LoVo (cell line): Measurements from ENCODE around the gene PLA2G2D.
A peak's percentile ranks its signal among the peaks of the same experiment; 100 is the strongest.

Source experiments
- DNase-seq: peaks from one replicate; pipeline ENCODE4 v3.0.0-alpha.2; 2016; ENCODE audit warnings: low spot score

Gene PLA2G2D, protein sequence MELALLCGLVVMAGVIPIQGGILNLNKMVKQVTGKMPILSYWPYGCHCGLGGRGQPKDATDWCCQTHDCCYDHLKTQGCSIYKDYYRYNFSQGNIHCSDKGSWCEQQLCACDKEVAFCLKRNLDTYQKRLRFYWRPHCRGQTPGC

DNA sequence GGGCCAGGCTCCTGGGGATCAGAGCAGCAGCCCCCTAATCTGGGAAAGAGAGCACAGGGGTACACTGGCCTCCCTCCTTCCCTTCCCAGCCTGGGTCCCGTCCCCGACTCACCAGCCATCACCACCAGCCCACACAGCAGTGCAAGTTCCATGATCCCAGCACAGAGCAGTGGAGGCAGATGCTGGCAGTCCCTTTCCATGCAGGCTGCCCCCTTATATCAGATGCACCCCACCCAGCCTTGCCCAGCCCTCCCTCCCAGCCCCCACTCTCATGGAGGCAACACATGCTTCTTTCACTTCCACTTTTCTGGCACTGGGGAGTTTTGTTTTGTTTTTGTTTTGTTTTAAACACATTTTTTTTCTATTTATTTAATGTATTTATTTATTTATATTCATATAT is at the start of gene PLA2G2D:
TSS of gene PLA2G2D (minus strand) at position 190 of the 400 bp plus-strand sequence. CDS start at position 152, 38 bp downstream.
- DNase-seq: no peak

DNA sequence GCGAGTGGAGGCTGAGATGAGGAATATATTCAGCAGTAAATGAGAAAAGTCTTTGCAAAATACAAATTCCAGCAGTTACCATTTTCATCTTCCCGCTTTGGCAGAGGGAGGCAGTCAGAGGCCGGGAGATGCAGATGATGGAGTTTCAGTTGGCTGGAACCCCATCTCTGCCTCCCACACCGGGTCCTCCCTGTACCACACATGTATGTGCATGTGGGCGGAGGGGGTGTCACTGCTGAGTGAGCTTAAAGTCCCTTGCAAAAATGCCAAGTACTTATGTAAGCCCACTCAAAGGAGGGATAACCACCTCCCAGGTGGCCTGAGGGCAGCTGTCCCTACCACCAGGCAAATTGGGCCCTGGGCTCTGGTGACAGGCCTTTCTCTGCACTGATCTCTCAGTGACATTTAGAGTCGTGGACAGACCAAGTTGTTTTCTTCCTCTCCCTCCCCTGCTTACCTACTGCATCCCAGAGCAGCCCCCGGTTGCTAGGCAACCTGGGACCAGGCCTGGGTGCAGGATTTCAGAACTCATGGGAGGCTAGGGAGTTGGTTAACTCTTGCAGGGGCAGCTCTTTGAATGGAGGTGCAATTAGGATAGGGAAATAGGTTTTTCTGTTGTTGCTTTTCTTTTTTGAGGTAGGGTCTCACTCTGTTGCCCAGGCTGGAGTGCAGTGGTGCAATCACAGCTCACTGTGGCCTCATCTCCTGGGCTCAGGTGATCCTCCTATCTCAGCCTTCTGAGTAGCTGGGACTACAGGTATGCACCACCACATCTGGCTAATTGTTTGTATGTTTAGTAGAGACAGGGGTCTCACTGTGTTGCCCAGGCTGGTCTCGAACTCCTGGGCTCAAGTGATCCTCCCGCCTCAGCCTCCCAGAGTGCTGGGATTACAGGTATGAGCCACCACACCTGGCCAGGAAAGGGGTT is 49.5 kb upstream of the PLA2G2D start:
- DNase-seq: no peak

DNA sequence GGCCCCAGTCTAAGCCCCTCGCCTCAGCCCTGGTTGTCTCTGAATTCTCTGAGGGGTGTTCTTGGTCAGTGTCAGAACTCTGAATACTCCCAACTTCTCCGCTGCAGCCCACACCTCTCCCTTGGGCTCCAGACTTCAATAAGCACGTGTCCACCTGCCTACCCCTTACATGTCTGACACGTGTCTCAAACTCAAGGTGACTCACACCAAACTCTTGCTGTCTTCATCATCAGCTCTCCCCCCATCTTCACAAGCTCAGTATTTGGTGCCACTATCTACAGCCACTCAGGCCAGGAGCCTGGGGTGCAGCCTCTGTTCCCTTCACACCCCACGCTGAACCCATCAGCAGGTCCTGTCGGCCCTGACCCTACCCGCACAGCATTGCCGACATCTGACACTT is 47.8 kb upstream of the PLA2G2D start:
- no peak for DNase-seq

DNA sequence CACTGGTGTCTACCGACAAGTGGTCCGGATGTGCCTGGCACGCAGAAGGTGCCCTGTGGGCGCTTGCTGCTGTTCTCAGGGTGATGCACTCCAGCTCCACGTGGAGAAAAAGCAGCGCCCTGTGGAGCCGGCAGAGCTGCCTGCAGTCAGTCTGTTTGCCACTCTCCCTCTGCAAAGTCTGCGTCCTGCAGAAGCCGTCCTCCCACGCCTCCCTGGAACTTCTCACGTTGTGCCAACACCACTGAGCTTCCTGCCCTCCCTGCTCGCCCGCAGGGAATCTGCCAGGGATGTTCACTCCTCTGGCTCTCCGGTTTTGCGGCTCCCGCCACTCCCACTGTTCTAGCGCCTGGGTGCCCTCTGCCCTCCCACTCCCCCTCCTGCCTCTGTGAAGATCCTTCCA is 46.7 kb upstream of the PLA2G2D start:
- DNase-seq: no peak

DNA sequence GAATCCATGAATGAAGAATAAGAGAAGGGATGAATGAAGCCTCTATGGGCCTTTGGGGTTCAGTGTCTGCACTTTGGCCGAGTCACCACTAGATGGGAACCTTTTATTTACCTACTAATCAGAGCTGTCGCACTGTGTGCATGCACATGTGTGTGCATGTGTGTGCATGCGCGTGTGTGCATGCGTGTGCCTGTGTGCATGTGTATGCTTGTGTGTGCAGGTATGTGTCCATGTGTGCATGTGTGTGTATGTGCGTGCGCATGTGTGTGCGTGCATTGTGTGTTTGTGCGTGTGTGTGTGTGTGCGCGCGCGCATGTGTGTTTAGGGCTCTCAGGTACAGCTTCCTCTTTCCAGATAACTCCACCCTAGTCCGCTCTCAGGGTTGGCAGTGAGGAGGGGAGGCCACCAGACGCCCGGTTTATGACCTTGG is 46.2 kb upstream of the PLA2G2D start:
- DNase-seq: no peak

DNA sequence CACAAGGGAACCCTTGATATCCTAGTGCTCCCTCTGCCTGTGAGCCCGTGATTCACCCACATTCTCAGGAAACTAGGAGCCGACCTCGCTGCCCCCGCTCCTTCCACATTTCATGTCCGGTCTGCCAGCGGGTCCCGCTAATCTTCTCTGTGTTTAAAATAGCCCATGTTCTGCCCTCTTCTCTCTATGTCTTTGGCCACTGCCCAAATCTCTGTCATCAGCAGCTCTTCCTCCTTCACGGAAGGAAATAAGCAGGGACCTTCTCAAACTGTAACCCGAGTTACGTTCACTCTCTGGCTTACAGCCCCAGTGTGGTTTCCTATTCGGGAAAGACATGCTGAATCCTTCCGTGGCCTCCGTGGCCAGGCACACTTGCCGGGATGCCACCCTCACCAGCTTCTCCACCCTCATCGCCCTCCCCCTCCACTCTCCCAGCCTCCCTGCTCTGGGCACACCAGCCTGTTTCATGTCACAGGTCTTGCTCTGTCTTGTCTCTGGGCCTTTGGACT is 45.4 kb upstream of the PLA2G2D start:
- DNase-seq: no peak

DNA sequence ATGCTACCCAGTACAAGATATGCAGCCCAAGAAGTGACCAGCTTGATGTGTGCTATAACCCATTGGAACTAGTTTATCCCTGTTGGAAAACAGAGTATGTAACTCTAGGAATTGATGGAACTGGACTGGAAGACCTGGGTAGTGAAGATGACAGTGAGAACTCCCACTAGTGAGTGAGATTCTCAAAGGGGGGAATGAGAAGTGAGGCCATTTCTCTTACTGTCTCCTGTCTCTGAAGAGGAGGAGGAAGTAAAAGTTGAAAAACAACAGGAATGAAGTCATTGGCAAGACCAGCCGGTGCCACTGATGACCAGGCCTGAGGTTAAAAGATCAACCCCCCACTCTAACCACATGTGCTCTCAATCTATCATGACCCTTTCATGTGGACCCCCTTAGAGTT is 40.7 kb upstream of the PLA2G2D start:
- no peak for DNase-seq

DNA sequence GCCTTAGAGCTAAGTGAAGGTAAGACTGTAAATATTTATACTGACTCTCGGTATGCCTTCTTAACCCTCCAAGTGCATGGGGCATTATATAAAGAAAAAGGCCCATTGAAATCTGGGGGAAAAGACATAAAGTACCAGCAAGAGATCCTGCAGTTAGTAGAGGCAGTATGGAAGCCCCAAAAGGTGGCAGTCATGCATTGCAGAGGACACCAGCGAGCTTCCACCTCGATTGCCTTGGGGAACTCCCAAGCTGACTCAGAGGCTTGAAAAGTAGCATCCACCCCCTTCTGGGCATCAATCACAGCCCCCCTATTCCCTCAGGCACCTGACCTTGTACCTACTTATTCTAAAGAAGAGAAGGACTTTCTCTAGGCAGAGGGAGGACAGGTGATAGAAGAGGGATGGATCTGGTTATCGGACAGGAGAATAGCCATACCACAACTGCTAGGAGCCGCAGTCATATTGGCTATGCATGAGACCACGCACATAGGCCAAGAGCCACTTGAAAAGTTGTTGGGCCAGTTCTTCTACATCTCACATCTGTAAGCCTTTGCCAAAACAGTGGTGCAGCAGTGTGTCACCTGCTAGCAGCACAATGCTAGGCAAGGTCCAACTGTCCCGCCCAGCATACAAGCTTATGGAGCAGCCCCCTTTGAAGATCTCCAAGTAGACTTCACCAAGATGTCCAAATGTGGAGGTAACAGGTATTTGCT is 39.2 kb upstream of the PLA2G2D start:
- no peak for DNase-seq

DNA sequence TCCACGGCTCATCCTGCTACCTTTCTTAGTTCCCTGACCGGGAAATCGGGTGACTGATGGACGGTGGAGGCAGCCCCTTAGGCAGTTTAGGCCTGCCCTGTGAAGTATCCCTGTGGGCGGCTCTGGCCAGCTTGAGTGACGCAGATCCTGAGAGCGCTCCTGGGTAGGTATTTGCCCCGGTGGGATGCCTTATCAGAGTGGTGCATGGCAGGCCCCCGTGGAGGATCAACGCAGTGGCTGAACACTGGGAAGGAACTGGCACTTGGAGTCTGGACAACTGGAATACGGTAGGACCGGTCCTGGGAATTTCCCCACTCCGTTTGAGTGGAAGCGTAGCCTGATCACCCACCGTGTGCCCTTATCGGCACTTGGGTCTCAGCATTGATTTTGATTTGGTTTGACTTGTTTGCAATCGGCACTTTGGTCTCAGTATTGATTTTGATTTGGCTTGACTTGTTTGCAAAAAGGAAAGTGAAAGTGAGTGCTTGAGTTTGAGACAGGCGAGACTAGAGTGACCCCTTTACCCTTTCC is 35.0 kb upstream of the PLA2G2D start:
- no peak for DNase-seq

DNA sequence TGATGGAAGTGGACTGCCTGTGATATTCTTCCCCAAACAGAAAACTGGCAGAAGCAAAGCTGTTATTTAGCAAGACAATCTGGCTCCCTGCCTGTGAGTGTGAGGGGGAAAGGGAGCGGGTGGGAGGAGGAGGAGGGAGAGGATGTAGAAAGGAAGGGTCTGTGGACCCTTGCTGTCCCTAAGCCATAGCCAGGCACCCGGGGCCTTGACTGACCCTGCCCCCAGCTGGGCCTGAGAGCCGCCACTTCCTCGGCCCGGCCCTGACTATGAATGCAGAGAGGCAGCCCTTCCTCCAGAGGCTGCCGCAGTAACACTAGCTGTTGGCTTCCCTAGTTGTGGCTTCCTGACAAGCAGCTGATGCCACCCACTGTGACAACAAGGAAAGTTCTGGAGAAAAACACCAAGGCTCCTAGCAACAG is 33.7 kb upstream of the PLA2G2D start:
- DNase-seq: no peak

DNA sequence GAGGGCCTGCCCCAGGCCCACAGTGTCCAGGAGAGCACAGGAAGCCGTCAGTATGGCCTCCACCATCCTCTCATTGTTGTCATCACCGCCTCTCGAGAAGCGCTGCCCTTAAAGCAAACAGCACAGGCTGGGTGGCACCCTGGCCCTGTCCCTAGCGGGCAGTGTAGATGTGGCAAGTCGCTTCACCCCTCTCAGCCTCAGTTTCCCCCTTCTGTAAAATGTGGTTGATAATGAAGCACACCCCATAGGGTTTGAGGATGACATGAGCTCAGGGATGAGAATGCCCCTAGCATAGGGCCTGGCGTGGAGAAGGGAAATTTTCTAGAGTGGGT is 33.2 kb upstream of the PLA2G2D start:
- no peak for DNase-seq

DNA sequence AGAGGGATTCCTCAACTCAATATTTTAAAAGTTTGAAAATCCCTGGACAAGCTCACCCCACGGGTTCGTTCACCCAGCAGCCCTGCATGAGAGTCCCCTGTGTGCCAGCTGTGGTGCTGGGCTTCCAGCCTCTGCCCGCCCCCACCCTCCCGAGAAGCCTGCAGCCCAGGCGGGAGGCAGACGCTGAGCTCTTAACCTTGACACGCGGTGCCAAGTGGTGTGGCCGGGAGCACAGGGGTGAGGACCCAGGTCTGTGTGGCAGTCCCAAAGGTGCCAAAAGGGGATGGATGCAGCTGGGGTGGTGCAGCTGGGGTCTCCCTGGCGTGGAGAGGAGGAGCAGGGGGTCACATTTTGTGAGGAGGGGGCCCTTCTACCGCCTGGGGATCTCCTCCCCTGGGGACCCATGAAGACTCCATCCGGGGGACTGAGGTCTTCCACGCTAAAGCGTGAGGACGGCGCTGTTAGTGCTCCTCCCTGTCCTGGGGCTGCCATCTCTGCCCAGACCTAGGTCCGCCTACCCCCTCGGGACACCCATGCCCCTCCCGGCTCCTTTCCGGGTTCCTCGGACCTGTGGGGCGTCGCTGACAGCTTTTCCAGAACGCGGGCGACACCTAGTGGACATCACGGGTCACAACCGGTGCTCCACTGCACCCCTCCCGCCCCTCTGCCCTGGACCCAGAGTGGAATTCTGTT is 32.7 kb upstream of the PLA2G2D start:
- peak; percentile 87 for DNase-seq

DNA sequence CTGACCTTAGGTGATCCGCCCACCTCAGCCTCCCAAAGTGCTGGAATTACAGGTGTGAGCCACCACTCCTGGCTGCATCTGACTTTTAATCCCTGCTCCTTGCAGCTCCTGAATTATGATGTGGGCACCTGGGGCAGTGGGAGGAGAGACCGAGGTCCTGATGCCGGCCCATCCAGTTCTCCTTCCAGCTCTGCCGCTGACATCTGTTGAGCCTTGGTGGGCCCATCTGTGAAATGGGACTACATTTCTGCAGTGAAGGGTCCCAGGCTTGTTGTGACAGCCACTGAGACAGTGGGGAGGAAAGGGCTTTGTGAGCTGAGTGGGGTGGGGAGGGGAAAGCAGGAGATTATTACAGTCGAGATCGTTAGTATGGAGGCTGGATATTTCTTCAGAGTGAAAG is 31.6 kb upstream of the PLA2G2D start:
- DNase-seq: no peak

DNA sequence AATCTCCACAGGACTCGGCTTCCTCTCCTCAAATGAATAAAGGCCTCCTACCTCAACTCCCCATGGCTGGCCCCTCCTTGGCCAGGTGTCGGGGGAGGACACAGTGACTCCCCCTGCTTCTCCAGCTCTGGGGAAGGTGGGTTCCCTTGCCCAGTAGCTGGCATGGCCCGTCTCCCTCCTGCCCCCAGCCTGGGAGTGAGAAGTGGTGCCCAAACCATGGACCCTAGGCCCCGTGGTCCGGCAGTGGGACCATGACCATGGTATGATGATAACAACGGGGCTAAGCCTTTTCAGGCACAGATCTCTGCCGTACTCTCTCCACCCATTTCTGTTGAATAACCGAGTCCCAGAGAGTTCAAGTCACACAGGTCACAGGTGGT is 31.0 kb upstream of the PLA2G2D start:
- DNase-seq: no peak

DNA sequence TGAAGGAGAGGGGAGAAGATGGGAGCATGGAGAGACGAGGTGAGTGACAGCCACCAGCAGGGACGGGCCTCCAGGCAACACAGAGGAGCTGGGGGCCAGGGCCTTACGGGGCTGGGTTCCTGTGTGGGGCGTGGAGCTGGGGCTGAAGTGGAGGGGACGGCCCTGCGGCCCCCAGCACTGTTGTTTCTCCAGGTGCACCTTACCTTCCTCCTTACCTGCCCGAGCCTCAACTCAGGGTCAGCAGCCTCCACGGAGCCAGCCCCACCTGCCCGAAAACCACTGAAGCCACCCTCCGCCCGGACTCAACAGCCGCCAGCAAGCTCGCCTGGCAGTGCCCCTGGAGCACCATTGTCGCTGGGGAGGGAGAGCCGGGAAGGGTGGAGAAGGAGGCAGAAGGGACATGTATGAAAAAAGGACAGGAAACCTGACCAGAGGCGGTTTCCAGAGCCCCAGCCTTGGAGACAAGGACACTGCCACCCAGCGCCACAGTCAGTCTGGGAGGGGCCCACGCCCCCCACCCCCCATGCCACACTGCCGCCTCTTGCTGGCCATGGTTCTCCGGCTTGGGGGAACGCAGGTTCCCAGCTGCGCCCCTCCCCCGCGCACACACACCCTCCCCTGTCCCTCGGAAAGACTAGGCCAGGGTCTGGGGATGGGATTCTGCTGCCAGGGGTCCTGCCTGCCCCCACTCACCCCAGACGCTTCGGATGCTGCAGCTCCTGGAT is 30.4 kb upstream of the PLA2G2D start:
- DNase-seq: no peak

DNA sequence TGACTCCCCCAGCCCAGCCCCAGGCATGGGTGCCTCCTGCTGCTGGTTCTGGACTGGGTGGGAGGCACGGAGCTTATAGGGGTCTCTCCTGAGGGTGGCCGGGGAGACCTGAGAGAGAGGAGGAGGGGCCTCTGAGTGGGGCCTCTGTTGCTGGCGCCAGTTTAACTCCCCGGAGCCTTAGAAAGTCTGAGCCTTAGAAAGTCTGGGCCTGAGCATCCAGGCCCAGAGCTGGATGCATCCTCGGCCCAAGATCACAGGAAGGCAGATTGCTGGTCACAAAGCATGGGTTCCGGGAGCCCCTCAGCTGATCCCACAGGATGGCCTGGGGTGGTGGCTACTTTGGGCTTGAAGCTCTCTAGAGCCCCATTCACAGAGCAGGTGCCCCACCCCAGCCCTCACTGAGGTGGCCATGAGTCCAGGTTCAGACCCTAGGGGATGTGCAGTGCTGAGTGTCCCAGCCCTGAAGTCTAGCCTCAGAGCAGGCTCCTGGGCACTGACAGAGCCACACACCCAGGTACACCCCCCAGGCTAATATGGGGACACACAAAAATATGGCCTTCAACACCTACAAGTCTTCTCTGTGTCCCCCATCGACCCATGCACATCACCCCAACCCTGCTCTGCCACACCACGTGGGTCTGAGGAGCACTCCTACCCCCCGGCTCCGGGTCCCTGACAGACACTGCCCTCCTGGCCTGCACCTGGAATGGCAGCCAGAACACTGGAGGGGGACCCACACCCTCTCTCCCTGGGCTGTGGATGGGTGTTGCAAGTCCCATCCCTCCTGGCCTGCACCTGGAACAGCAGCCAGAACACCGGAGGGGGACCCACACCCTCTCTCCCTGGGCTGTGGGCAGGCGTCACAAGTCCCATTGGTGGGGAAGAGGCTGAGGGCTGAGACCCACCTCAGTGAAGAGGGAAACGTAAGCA is 29.5 kb upstream of the PLA2G2D start:
- no peak for DNase-seq

DNA sequence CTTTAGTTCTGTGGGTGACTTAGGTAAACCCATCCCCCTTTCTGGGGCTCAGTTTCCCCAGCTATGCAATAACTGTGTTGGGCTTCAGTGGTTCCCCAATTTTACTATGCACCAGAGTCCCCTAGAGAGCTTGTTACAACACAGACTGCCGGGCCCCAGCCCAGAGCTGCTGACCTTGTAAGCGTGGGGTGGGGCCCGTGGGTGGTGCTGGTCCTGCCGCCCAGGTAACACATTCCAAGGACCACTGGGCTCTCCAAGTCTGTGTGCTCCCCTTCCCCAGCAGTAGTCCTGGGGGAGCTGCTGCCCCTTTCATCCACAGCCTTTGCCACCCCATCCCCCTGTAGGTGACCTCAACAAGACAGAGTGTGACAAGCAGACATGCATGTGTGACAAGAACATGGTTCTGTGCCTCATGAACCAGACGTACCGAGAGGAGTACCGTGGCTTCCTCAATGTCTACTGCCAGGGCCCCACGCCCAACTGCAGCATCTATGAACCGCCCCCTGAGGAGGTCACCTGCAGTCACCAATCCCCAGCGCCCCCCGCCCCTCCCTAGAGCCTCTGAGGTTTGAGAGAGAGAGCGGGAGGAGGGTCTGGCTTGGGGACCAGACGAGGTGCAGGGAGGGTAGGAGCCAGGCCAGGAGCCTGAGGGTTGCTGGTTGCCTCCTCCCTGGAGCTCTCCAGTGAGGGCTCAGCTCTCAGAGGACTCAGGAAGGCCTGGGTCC is 28.7 kb upstream of the PLA2G2D start:
- DNase-seq: no peak

DNA sequence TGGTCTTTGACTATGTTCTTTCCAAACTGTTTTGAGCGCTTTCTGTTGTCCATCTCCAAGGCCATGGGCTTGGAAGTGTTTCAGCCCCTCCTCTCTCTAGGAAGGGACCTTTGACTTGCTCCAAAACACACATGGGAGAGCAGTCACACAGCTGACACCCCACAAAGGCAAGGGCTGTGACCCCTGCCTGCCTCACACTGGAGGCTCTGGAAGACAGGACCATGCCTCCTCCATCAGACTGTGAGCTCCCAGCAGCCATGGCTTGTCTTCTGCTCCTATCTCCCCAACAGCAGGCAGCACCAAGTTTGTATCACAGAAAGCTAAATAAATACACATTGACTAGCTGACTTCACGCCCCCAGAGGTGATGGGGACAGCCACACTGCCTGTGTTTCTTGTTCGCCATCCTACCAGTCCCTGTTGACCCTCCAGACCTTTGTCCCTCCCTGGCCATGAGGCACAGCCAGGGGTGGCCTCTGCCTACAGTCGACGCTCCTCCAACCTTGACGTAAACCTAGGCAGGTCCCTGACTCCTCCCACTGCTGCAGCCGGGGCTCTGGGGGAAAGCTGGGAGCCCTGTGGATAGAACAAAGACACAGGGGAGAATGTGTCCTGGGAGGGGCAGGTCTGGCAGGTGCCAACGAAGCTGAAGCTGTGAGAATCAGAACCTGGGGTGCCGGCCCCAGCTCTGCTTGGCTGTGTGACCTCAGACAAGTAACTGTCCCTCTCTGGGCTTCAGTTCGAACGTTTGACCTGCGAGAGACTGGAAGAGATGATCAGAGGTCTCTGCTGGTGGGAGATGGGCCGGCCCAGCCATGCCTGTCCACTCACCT is 24.6 kb upstream of the PLA2G2D start:
- DNase-seq: no peak

DNA sequence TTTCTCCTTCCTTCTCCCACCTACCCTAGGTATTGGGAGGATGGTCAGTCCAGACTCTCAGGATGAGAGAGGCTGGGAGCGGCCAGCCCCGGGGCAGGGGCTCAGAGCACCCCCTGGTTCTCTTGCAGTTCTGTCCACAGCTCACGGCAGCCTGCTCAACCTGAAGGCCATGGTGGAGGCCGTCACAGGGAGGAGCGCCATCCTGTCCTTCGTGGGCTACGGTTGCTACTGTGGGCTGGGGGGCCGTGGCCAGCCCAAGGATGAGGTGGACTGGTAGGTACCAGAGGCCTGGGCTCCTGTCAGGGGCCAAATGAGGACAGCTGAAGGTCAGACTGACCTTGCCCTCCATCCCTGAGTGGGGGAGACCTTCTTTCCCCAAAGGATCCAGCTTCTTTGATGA is 24.0 kb upstream of the PLA2G2D start:
- no peak for DNase-seq
